HG03060 (cell line): ENCODE results near the gene OST4.

Experiments
- ATAC-seq: cut with Tn5 transposase; IDR thresholded peaks from one replicate; pipeline ENCODE4 v1.9.1; 2021; ENCODE audit warnings: low read depth, moderate number of reproducible peaks; ENCODE audit not compliant: unreplicated experiment

The OST4 gene

GRCh38 chr2:27032495-27033252, 38.8 kb downstream of the OST4 start, which contains the start of gene TMEM214:
Gene TMEM214, plus strand, starts transcription at chr2:27032965. Its CDS starts 51 bp downstream, at chr2:27033016.
- ATAC-seq, result peak; percentile 64

GRCh38 chr2:27029051-27029450, 42.4 kb downstream of the OST4 start:
- no peak for ATAC-seq

DNA sequence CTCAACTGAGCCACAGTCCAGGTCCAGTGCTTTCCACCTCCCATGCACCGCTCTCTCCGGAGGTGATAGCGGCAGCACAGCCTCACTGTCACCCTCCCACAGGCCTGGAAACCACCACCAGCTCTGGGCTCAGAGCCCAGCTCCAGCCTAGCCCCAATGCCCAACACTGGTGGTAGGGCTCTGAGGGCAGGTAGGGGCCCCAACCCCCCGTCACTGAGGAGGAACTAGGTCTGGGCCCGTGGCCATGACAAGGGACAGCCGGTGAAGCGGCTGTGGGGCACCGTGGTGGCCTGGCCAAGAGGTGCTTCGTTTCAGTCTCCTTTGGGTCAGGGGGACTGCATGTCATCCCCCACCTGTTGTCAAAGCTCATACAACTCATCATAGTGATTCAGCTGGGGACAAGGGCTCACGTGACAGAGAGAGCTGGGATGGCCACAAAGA, 44.2 kb downstream of the OST4 start:
- no peak for ATAC-seq

- ATAC-seq, result no peak
Observed at GRCh38 chr2:27025861-27026851, 45.3 kb downstream of the OST4 start.

GRCh38 chr2:27025281-27025800, 46.1 kb downstream of the OST4 start:
- ATAC-seq, result no peak

DNA sequence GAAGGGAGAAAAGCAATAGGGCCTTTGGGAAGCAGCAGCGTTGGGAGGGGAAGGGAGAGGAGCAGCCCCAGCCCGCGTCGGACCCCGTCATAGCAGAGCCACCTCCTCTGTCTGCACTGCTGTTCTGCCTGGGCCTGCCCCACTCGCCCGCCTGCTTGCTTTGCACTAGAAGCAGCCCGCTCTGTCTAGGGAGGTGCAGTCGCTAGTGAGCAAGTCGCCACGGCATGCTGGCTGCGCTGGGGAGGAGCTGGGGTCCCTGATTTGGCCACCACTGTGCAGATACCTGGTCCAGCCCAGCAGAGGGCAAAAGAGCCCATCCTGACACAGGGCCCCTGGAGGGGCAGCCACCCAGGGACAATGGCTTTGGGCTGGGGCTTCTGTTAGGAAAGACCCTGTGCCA, 46.6 kb downstream of the OST4 start:
- no peak for ATAC-seq

- no peak for ATAC-seq
Observed at GRCh38 chr2:27024188-27024587, 47.3 kb downstream of the OST4 start.

GRCh38 chr2:27023740-27024139, 47.7 kb downstream of the OST4 start:
- no peak for ATAC-seq

GRCh38 chr2:27021253-27022049, 50.0 kb downstream of the OST4 start:
- ATAC-seq, result no peak
